Upper lobe of right lung (tissue), 1 donor: ENCODE results near the gene PPP1R27. TPM values are rescaled to one million over a fixed set of nuclear protein-coding genes. Genes with fewer than 3 reads are reported as not detected.

Experiments used
- ATAC-seq: fragments of 200-7000 bp; cut with Tn5 transposase; one replicate; pipeline ENCODE4 v1.9.1; 2020; ENCODE audit warnings: mild to moderate bottlenecking, moderate library complexity
- DNase-seq: peaks from one replicate; pipeline ENCODE4 v3.0.0-alpha.2; 2020
- H3K27ac ChIP-seq: fragments of 200-600 bp; one replicate; pipeline ENCODE4 v1.8.0; 2022
- H3K27me3 ChIP-seq: fragments of 200-600 bp; one replicate; pipeline ENCODE4 v1.8.0; 2022; ENCODE audit warnings: mild to moderate bottlenecking
- H3K36me3 ChIP-seq: fragments of 200-600 bp; one replicate; pipeline ENCODE4 v1.8.0; 2022
- H3K4me1 ChIP-seq: fragments of 200-600 bp; one replicate; pipeline ENCODE4 v1.8.0; 2022
- H3K4me3 ChIP-seq: fragments of 200-600 bp; one replicate; pipeline ENCODE4 v1.8.0; 2022; ENCODE audit warnings: mild to moderate bottlenecking
- H3K9me3 ChIP-seq: fragments of 200-600 bp; one replicate; pipeline ENCODE4 v1.8.0; 2022
- CTCF ChIP-seq: fragments of 200-600 bp; IDR thresholded peaks from one replicate; pipeline ENCODE4 v1.8.0; 2022; ENCODE audit warnings: antibody characterized with exemption
- intact Hi-C: fragments of 100-400 bp; cut with DNase I; formaldehyde crosslinking; loops from one replicate; pipeline ENCODE4 v1.11.0; 2022
- total RNA-seq: library from RNA; stranded (reverse); fragmentation: NEBNext Ultra II Directional; extraction: Animal tissue kit (Norgen Biotek cat#: 25700); gene quantifications from one replicate; pipeline ENCODE4 v1.2.1, GENCODE V29; 2021
- donor health status: DM: no; HTN: yes; CAD: no; lungs with severe emphysema.

PPP1R27 gene
- total RNA-seq, 1 donor from 2014 or later: not detected

GRCh38 chr17:81849457-81849856, 14.6 kb upstream of the PPP1R27 start:
- no peak for TF ChIP-seq CTCF
- no peak for ATAC-seq
- Histone ChIP-seq H3K36me3 (peaks cover 98% of the 10 kb centered on the region), H3K27me3 (no peaks in the 10 kb centered on the region), H3K27ac (no peak overlapping the region), H3K4me3 (no peak overlapping the region), H3K4me1 (no peaks in the 10 kb centered on the region), H3K9me3 (no peaks in the 10 kb centered on the region)
- intact Hi-C loops: no loop called here
- no peak for DNase-seq

GRCh38 chr17:81846743-81847689, 12.2 kb upstream of the PPP1R27 start:
- Histone ChIP-seq H3K27ac (no peak overlapping the region), H3K4me1 (no peaks in the 10 kb centered on the region), H3K4me3 (no peak overlapping the region), H3K27me3 (no peaks in the 10 kb centered on the region), H3K36me3 (peaks cover 96% of the 10 kb centered on the region), H3K9me3 (no peaks in the 10 kb centered on the region)
- DNase-seq: no peak
- intact Hi-C loops: no loop called here
- no peak for ATAC-seq
- no peak for TF ChIP-seq CTCF

GRCh38 chr17:81845881-81846742, 11.3 kb upstream of the PPP1R27 start:
- Histone ChIP-seq H3K9me3 (no peaks in the 10 kb centered on the region), H3K36me3 (peaks cover 87% of the 10 kb centered on the region), H3K27ac (no peak overlapping the region), H3K27me3 (no peaks in the 10 kb centered on the region), H3K4me1 (no peaks in the 10 kb centered on the region), H3K4me3 (no peak overlapping the region)
- intact Hi-C loops: no loop called here
- no peak for TF ChIP-seq CTCF
- ATAC-seq (no peak), DNase-seq (no peak)

GRCh38 chr17:81845361-81845760, 10.5 kb upstream of the PPP1R27 start:
- no peak overlapping the region for H3K27ac ChIP-seq
- ATAC-seq: no peak
- no peak overlapping the region for H3K4me3 ChIP-seq
- intact Hi-C loops: no loop called here
- DNase-seq: no peak
- no peaks in the 10 kb centered on the region for H3K4me1 ChIP-seq
- peaks cover 81% of the 10 kb centered on the region for H3K36me3 ChIP-seq
- H3K27me3 ChIP-seq: no peaks in the 10 kb centered on the region
- H3K9me3 ChIP-seq: no peaks in the 10 kb centered on the region
- TF ChIP-seq CTCF: no peak

GRCh38 chr17:81844887-81845286, 10.0 kb upstream of the PPP1R27 start:
- peaks cover 76% of the 10 kb centered on the region for H3K36me3 ChIP-seq
- no peaks in the 10 kb centered on the region for H3K9me3 ChIP-seq

More at GRCh38 chr17:81844887-81845286, 10.0 kb upstream of the PPP1R27 start:
- Histone ChIP-seq H3K4me1 (no peaks in the 10 kb centered on the region), H3K4me3 (no peak overlapping the region), H3K27me3 (no peaks in the 10 kb centered on the region), H3K27ac (no peak overlapping the region)
- DNase-seq (no peak), ATAC-seq (no peak)
- intact Hi-C loops: no loop called here
- TF ChIP-seq CTCF: no peak
